Kidney (tissue), 14 donors: ENCODE data around the gene THEM5. TPM values are rescaled to one million over a fixed set of nuclear protein-coding genes. Genes with fewer than 3 reads are reported as not detected.

Source experiments
- DNase-seq, 5 donors: peaks; one replicate each; pipeline ENCODE4 v3.0.0-alpha.2; 2013 to 2020
- FAIRE-seq: peaks from 2 replicates; lab custom pipeline; 2012; peaks lifted over from hg19 to GRCh38; lab: Jason Lieb, UNC
- H3K27ac ChIP-seq, 2 donors: one replicate each; pipeline ENCODE4 v1.7.0; 2013; ENCODE audit warnings: low read depth in 2 of 2, low read length in 2 of 2, inconsistent platforms in 1 of 2
- H3K27me3 ChIP-seq: one replicate; pipeline ENCODE4 v1.7.1; 2013; ENCODE audit warnings: low read length, inconsistent platforms; ENCODE audit not compliant: control insufficient read depth, insufficient read depth
- H3K36me3 ChIP-seq, 3 donors: one replicate each; pipeline versions ENCODE4 v1.7.0 to v1.7.1; 2013; ENCODE audit warnings: low read length in 3 of 3, control low read depth in 1 of 3, inconsistent platforms in 1 of 3; ENCODE audit not compliant: insufficient read depth in 3 of 3, control insufficient read depth in 2 of 3
- H3K4me1 ChIP-seq, 3 donors: one replicate each; pipeline versions ENCODE4 v1.7.0 to v1.7.1; 2013; ENCODE audit warnings: low read length in 3 of 3, inconsistent platforms in 1 of 3, low read depth in 1 of 3; ENCODE audit not compliant: control insufficient read depth in 2 of 3, insufficient read depth in 2 of 3
- H3K4me3 ChIP-seq, 3 donors: one replicate each; pipeline versions ENCODE4 v1.7.0 to v1.8.1; 2013; ENCODE audit warnings: low read length in 3 of 3, control low read depth in 1 of 3, inconsistent platforms in 1 of 3
- H3K9ac ChIP-seq, 3 donors: one replicate each; pipeline versions ENCODE4 v1.7.0 to v1.7.1; 2013; ENCODE audit warnings: low read length in 3 of 3, control low read depth in 1 of 3, inconsistent platforms in 1 of 3
- H3K9me3 ChIP-seq, 3 donors: one replicate each; pipeline versions ENCODE4 v1.7.0 to v1.7.1; 2013; ENCODE audit warnings: low read length in 3 of 3, control low read depth in 1 of 3, inconsistent platforms in 1 of 3; ENCODE audit not compliant: control insufficient read depth in 2 of 3, insufficient read depth in 1 of 3
- intact Hi-C: fragments of 100-400 bp; cut with DNase I; formaldehyde crosslinking; loops from one replicate; pipeline ENCODE4 v1.11.1; 2022
- polyA plus RNA-seq: library from polyadenylated mRNA; stranded (reverse); fragments of 350-450 nt; fragmentation: Illumina TruSeq; extraction: RNeasy Lipid Tissue Mini Kit (QIAGEN cat#74804); gene quantifications from one replicate; pipeline ENCODE4 v1.2.3, GENCODE V29; 2014; ENCODE audit warnings: low read depth, low replicate concordance; ENCODE audit not compliant: insufficient read depth
- total RNA-seq: library from RNA; stranded (reverse); fragmentation: NEBNext Ultra II Directional; extraction: Animal tissue kit (Norgen Biotek cat#: 25700); gene quantifications from one replicate; pipeline ENCODE4 v1.2.1, GENCODE V29; 2021
- TF ChIP-seq, protein P1 (sequence below): IDR thresholded peaks from 3 replicates; pipeline ENCODE4 v1.5.1; 2012; ENCODE audit warnings: mild to moderate bottlenecking, moderate library complexity, borderline replicate concordance; ENCODE audit not compliant: insufficient read depth; ENCODE audit errors: extremely low read depth
- donor health status: control.
- donor health status: control.
- donor health status: control.
- donor health status: control.
- donor health status: control.
- donor health status: DM: yes; HTN: yes; CAD: no.
- donor health status: Normal renal cell carcinoma (clear cell type).

THEM5 gene
- total and polyA plus RNA-seq, 2 donors from 2014 or later, result not detected

- Histone ChIP-seq H3K9ac (peak overlapping the region in 1 of 3 donors; percentile 77), H3K9me3 (no peaks in the 10 kb centered on the region), H3K4me3 (peak overlapping the region in 2 of 3 donors; percentile 36 to 54), H3K4me1 (peaks cover 0 to 46% (median 35%) of the 10 kb centered on the region in 3 donors), H3K27me3 (peaks cover 8% of the 10 kb centered on the region), H3K36me3 (peaks cover 0 to 2% (median 0%) of the 10 kb centered on the region in 3 donors), H3K27ac (peak overlapping the region; percentile 75 to 88)
- TF ChIP-seq, protein P1, sequence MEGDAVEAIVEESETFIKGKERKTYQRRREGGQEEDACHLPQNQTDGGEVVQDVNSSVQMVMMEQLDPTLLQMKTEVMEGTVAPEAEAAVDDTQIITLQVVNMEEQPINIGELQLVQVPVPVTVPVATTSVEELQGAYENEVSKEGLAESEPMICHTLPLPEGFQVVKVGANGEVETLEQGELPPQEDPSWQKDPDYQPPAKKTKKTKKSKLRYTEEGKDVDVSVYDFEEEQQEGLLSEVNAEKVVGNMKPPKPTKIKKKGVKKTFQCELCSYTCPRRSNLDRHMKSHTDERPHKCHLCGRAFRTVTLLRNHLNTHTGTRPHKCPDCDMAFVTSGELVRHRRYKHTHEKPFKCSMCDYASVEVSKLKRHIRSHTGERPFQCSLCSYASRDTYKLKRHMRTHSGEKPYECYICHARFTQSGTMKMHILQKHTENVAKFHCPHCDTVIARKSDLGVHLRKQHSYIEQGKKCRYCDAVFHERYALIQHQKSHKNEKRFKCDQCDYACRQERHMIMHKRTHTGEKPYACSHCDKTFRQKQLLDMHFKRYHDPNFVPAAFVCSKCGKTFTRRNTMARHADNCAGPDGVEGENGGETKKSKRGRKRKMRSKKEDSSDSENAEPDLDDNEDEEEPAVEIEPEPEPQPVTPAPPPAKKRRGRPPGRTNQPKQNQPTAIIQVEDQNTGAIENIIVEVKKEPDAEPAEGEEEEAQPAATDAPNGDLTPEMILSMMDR, result no peak
- FAIRE-seq (no peak), DNase-seq (no peak)
- intact Hi-C loops, result no loop called here
Measured at GRCh38 chr1:151833172-151833900, 20.2 kb downstream of the THEM5 start.

DNA sequence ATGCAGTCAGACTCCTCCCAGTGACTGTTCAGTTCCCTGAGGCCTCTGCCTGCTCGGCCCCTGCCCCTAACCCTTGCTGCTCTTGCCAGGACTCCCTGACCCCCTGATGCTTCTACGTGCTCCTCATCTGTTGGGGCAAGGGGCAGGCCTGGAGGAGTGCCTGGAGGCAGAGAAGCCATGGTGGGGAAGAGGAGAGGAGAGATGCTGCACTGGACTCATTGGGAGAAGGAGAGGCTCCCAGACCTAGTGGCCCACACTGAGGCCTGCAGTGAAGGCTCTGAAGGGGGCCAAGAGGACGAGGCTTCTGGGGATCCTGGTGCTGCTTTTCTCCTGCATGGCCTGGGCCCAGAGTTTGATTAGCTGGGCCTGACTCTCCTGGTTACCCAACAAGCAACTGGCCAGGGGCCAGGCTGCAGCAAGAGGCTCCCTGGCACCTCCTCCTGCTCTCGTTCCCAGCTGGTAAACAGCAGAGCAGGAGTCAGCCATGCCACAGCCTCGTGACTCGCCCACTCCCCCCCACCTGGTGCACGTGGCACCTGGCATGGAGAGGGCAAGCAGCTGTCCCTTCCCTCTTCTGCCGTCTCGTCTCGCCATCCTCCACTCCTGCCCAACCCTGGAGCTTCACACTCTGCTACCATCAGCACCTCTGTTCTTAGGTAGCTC, 21.1 kb downstream of the THEM5 start:
- DNase-seq, result peak in 2 of 5 donors; percentile 53 to 95
- Histone ChIP-seq H3K9me3 (no peaks in the 10 kb centered on the region), H3K36me3 (peaks cover 0 to 5% (median 0%) of the 10 kb centered on the region in 3 donors), H3K27ac (peak overlapping the region; percentile 92 to 98), H3K27me3 (peaks cover 4% of the 10 kb centered on the region), H3K9ac (peak overlapping the region in 1 of 3 donors; percentile 100), H3K4me3 (peak overlapping the region in 2 of 3 donors; percentile 36 to 97), H3K4me1 (peaks cover 0 to 45% (median 36%) of the 10 kb centered on the region in 3 donors)
- intact Hi-C loops, result no loop called here
- no peak for FAIRE-seq
- TF ChIP-seq, protein P1, result no peak

GRCh38 chr1:151831605-151832004, 21.9 kb downstream of the THEM5 start, which contains the start of gene RORC:
Gene RORC, minus strand, starts transcription at chr1:151831802. Its CDS starts 38 bp downstream, at chr1:151831764.
- TF ChIP-seq, protein P1, result no peak
- Histone ChIP-seq H3K9me3 (no peaks in the 10 kb centered on the region), H3K36me3 (peaks cover 0 to 5% (median 0%) of the 10 kb centered on the region in 3 donors), H3K9ac (peak within 1 kb of the TSS in 2 of 3 donors; percentile 94 to 100), H3K4me1 (peaks cover 0 to 38% (median 34%) of the 10 kb centered on the region in 3 donors), H3K27me3 (no peaks in the 10 kb centered on the region), H3K4me3 (peak within 1 kb of the TSS in 2 of 3 donors; percentile 90 to 97), H3K27ac (peak within 1 kb of the TSS; percentile 92 to 98)
- intact Hi-C loops, result no loop called here
- DNase-seq (peak in 1 of 5 donors; percentile 90), FAIRE-seq (no peak)
